PC-3 (cell line): Measurements from ENCODE around the gene FECH.

Experiments used
- CTCF ChIP-seq: fragments of 300-600 bp; sonication (generic); conservative IDR thresholded peaks from 2 replicates; pipeline ENCODE4 v1.5.1; 2017; ENCODE audit warnings: antibody characterized with exemption, low read depth, mild to moderate bottlenecking, low read length
- EZH2 ChIP-seq: fragments of 300-600 bp; sonication (generic); IDR thresholded peaks from one replicate; pipeline ENCODE4 v1.6.1; 2017; ENCODE audit warnings: antibody characterized with exemption, mild to moderate bottlenecking, low read length; ENCODE audit not compliant: unreplicated experiment

GRCh38 chr18:57516056-57516455, 70.4 kb downstream of the FECH start:
- TF ChIP-seq CTCF (no peak), EZH2 (no peak)
